CD4-positive, alpha-beta T cell treated with Interleukin-6 for 4 hours (primary cell): ENCODE data around the gene PSMC3IP.
A peak's percentile ranks its signal among the peaks of the same experiment; 100 is the strongest.

Experiments used
- DNase-seq: peaks from one replicate; pipeline ENCODE4 v3.0.0-alpha.2; 2020; ENCODE audit warnings: mixed read lengths

Gene PSMC3IP

DNA sequence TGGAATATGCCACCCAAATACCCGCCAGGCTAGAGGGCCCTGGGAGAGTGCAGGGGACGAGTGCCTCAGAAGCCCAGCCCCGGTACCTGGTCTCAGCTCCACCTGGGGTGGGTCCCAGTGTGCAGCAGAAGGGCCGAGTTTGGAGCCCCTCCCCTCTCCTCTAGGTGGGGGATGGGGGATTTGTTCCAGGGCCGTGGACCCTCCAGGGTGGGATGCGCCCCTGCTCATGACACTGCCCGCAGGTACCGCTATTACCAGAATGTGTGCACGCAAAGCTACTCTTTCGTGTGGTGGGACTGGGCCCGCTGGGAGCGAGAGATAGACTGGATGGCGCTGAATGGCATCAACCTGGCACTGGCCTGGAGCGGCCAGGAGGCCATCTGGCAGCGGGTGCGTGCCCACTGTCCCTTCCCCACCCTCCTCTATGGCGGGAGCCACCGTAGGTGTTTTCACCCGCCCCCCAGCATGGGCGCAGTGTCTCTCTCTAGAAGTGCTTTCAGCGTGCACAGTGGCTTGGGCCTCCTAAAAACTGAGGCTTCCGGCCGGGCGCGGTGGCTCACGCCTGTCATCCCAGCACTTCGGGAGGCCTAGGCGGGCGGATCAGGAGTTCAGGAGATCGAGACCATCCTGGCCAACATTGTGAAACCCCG lies 40.2 kb downstream of the PSMC3IP start:
- DNase-seq: no peak

DNA sequence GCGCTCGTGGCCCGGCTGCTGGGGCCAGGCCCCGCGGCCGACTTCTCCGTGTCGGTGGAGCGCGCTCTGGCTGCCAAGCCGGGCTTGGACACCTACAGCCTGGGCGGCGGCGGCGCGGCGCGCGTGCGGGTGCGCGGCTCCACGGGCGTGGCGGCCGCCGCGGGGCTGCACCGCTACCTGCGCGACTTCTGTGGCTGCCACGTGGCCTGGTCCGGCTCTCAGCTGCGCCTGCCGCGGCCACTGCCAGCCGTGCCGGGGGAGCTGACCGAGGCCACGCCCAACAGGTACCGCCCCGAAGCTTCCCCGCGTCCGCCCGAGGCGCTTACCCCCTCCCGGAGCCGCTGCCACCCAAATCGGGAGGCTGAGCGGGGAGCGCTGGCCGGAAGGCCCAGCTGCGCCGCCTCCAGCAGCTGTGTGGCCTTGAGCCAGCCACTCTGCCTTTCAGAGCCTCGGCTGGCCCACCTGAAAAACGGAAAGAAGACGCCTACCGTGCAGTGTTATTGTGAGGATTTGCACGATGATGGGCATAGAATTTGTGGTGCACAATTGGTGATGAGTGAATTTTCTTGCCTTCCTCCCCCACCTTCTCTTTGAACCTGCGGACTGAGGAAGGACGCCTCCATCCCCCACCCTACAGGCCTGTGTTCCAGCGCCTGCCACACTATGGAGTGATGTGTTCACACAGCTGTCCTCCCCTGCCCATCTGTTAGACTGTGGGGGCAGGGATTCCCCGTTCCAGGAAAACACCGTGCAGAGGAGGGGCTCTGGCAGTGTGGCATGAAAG lies 41.0 kb downstream of the PSMC3IP start:
- peak; percentile 84 for DNase-seq

DNA sequence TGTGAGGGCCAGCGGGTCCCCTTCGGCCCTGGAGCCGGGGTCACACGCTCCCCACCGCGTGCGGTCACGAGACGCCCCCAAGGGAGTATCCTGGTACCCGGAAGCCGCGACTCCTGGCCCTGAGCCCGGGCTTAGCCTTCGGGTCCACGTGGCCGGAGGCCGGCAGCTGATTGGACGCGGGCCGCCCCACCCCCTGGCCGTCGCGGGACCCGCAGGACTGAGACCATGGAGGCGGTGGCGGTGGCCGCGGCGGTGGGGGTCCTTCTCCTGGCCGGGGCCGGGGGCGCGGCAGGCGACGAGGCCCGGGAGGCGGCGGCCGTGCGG lies 41.5 kb downstream of the PSMC3IP start, which contains the start of gene NAGLU:
TSS of gene NAGLU (plus strand) at position 194 of the 324 bp plus-strand sequence. CDS start at position 226, 32 bp downstream.
- peak; percentile 85 for DNase-seq

DNA sequence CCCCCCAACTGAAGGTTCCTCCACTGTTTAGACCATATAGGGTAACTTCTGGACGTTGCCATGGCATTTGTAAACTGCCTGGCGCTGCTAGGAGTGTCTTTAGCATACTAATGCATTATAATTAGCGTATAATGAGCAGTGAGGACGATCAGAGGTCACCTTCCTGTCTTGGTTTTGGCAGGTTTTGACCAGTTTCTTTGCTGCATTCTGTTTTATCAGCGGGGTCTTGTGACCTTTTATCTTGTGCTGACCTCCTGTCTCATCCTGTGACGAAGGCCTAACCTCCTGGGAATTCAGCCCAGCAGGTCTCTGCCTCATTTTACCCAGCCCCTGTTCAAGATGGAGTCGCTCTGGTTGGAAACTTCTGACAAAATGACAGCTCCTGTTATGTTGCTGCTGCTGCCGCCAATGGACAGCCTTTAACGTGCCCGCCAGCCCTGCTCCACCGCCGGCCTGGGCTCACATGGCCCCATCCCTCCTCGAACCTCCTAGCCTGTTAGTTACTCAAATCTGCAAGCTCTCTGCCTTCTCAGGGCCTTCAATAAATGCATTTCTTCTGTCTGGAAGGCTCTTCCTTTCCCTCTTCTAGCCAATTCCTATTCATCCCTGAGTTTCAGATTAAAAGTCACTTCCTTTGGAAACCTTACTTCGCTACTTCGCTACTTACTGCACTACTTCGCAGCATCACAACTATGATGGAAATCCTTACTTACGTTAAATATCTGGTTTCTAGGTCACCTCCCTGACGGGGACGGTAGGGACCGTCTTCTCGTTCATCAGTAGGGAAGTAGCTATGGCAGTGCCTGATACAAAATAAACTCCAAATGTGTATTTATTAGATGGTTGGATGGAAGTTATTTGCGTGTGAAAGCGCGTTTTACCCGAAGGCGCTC lies 42.1 kb downstream of the PSMC3IP start:
- DNase-seq: no peak

DNA sequence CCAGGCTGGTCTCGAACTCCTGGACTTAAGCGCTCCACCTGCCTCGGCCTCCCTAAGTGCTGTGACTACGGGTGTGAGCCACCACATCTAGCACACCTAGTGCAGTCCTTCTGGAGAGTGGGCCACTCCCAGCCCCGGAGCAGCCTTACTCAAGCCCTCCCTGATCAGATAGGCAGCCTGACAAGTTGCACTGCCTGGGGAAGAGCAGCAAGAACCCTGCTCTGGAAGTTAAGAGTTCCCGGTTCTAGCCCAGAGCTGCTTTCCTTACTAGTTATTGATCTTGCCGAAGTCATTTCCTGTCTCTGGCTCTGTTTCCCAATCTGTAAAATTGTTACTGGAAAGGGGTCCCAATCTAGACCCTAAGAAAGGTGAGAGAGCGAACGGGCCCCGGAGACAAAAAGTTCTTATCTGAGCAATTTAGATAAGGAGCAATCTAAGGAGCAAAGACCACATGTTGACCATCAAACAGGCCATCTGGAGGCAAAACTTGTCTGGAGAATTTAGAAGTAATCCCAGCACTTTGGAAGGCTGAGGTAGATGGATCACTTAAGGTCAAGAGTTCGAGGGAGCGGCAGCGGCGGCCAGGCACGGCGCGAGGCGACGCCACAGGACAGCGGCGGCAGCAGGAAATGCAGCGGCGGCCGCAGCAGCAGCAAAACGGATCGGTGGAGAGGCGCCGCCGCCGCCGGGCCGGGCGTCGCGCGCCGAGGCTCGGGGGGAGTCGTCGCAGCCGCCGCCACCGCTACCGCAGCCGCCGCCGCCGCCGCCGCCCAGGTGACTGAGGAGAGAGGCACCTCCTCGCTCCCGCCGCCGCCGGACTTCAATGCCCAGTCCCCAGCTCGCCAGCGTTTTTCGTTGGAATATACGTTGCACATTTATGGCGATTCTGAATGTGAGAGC lies 45.8 kb downstream of the PSMC3IP start:
- DNase-seq: peak; percentile 68

DNA sequence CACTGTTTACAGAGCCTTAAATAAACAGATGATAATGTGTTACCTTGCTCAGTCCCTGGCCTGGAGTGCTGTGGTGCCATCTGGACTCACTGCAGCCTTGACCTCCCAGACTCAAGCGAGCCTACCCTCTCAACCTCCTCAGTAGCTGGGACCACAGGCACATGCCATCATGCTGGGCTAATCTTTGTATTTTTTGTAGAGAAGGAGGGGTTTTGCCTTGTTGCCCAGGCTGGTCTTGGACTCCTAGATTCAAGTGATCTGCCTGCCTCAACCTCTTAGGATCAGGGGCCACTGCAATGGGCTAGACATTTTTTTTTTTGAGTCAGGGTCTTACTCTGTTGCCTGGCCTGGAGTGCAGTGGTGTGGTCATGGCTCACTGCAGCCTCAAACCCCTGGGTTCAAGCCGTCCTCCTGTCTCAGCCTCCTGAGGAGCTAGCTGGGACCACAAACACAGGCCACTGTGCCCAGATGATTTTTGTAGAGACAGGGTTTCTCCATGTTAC lies 46.5 kb downstream of the PSMC3IP start:
- DNase-seq: no peak

DNA sequence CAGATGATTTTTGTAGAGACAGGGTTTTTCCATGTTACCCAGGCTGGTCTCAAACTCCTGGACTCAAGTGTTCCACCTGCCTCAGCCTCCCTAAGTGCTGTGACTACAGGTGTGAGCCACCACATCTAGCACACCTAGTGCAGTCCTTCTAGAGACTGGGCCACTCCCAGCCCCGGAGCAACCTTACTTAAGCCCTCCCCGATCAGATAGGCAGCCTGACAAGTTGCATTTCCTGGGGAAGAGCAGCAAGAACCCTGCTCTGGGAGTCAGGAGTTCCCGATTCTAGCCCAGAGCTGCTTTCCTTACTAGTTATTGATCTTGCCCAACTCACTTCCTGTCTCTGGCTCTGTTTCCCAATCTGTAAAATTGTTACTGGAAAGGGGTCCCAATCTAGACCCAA lies 48.5 kb downstream of the PSMC3IP start:
- DNase-seq: no peak

DNA sequence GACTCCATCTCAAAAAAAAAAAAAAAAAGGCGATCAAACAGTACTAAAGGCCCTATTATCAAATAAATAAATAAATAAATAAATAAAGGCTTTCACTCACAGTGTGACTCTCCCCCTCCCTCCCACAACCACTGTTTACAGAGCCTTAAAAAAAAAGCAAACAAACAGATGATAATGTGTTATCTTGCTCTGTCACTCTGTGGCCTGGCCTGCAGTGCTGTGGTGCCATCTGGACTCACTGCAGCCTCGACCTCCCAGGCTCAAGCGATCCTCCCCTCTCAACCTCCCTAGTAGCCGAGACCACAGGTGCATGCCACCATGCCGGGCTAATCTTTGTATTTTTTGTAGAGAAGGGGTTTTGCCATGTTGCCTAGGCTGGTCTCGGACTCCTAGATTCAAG lies 49.6 kb downstream of the PSMC3IP start:
- no peak for DNase-seq

DNA sequence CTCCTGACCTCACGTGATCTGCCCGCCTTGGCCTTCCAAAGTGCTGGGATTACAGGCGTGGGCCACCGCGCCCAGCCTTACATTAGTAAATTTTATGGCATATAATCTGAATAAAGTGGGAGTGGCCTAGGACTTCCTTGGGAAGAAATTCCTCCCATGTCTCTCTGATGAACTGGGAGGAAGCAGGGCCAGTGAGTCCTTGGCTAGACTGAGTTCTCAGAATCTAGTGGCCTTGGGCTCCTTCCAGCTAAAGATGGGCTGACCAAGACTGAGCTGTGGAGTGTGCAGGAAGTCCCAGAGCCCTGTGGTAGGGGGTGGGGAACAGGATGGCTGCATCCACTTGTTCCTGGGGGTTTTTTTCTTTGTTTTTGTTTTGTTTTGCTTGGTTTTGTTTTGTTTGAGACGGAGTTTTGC lies 51.5 kb downstream of the PSMC3IP start:
- DNase-seq: no peak

DNA sequence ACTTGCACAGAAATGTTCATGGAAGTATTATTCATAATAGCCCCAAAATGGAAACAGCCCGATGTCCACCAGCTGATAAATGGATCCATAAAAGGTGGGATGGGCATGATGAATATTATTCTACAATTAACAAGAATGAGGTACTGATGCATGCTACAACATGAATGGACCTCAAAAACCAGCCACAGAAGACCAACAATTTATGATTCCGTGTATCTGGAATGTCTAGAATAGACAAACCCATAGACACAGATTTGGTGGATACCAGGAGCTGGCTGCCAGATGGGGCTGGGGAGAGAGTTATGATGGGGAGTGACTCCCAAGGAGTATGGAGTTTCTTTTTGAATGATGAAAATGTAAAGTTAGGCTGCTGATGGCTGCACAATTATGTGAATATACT lies 52.3 kb downstream of the PSMC3IP start:
- no peak for DNase-seq

DNA sequence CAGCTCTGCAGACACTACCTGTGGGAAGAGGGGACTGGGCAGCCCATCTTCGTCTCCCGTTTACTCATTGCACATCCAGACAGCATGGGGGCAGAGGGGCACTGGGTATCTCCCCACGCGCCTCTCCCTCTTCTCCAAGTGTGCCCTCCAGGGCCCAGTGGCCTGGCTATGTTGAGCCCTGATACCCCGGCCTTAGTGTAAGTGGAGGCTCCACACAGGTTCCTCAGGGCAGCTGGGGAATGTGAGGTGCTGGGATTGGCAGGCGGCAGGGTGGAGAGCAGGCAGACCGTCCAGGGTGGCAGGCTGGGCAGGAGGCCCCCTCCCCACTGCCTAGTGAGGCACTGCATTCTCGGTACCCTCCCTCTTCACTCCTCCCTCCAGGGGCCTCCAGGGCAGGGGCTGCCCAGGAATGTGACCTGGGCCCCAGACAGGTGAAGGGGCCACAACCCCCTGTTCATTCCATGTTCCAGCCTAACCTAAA lies 54.7 kb downstream of the PSMC3IP start:
- no peak for DNase-seq
